ENCODE measurements around the gene CASP1. TPM values are rescaled to one million over a fixed set of nuclear protein-coding genes. Genes with fewer than 3 reads are reported as not detected.

The CASP1 gene
- polyA plus RNA-seq, 1 donor (not counting 4 experiments of a cell fraction or from before 2014, with no cell fraction given): 69.1 TPM

GRCh38 chr11:104999721-105000120 is 35.2 kb downstream of the CASP1 start:
- dilution Hi-C loops (cut with MboI; ENCODE audit: extremely low pct_ligation_motif_present, low sequenced_read_pairs): no loop called here

GRCh38 chr11:104997288-104997687 is 37.7 kb downstream of the CASP1 start:
- H3K9me1 ChIP-seq (ENCODE audit: control insufficient read depth, extremely low read depth, insufficient read depth, low read length): no peaks in the 10 kb centered on the region
- H3K27me3 ChIP-seq (ENCODE audit: control insufficient read depth, extremely low read depth, insufficient read depth, low read length): no peaks in the 10 kb centered on the region
- no peaks in the 10 kb centered on the region for H4K20me1 ChIP-seq (ENCODE audit: control insufficient read depth, extremely low read depth, insufficient read depth, low read length)
- no peaks in the 10 kb centered on the region for H3K79me2 ChIP-seq (ENCODE audit: control insufficient read depth, insufficient read depth, low read length)
- FAIRE-seq (no peak), DNase-seq (ENCODE audit: low read depth, low spot score) (no peak)
- TF ChIP-seq EZH2 (IDR thresholded peaks at IDR 0.05; ENCODE audit: low read length) (no peak), CTCF (optimal IDR thresholded peaks at IDR 0.05 in 1 of 3, IDR thresholded peaks at IDR 0.05 in 1 of 3, conservative IDR thresholded peaks at IDR 0.05 in 1 of 3; ENCODE audit: extremely low read depth in 1 of 3, insufficient read depth in 2 of 3, low read length in 3 of 3) (no peak)
- H3K9ac ChIP-seq (ENCODE audit: control insufficient read depth, extremely low read depth, insufficient read depth, low read length): no peak overlapping the region
- H2AFZ ChIP-seq (ENCODE audit: control insufficient read depth, low read length): no peak overlapping the region
- no peak overlapping the region for H3K4me3 ChIP-seq (ENCODE audit: control insufficient read depth in 2 of 3, extremely low read depth in 1 of 3, insufficient read depth in 2 of 3, low read depth in 1 of 3, low read length in 3 of 3)
- H3K27ac ChIP-seq (ENCODE audit: control insufficient read depth, insufficient read depth, low read length): no peak overlapping the region
- dilution Hi-C loops (cut with MboI; ENCODE audit: extremely low pct_ligation_motif_present, low sequenced_read_pairs): no loop called here
- no peaks in the 10 kb centered on the region for H3K36me3 ChIP-seq (ENCODE audit: control insufficient read depth in 2 of 2, extremely low read depth in 1 of 2, insufficient read depth in 2 of 2, low read length in 2 of 2)
- no peaks in the 10 kb centered on the region for H3K4me1 ChIP-seq (ENCODE audit: control insufficient read depth, extremely low read depth, insufficient read depth, low read length)
- no peaks in the 10 kb centered on the region for H3K9me3 ChIP-seq (ENCODE audit: control insufficient read depth, low read depth, low read length)
- H3K4me2 ChIP-seq (ENCODE audit: control insufficient read depth, extremely low read depth, insufficient read depth, low read depth, low read length): no peak overlapping the region

More at GRCh38 chr11:104999721-105000120, 35.2 kb downstream of the CASP1 start:
- H3K36me3 ChIP-seq (ENCODE audit: control insufficient read depth in 2 of 2, extremely low read depth in 1 of 2, insufficient read depth in 2 of 2, low read length in 2 of 2): no peaks in the 10 kb centered on the region
- TF ChIP-seq CTCF (optimal IDR thresholded peaks at IDR 0.05 in 1 of 3, IDR thresholded peaks at IDR 0.05 in 1 of 3, conservative IDR thresholded peaks at IDR 0.05 in 1 of 3; ENCODE audit: extremely low read depth in 1 of 3, insufficient read depth in 2 of 3, low read length in 3 of 3) (no peak), EZH2 (IDR thresholded peaks at IDR 0.05; ENCODE audit: low read length) (no peak)
- no peak overlapping the region for H3K4me2 ChIP-seq (ENCODE audit: control insufficient read depth, extremely low read depth, insufficient read depth, low read depth, low read length)
- no peaks in the 10 kb centered on the region for H3K9me3 ChIP-seq (ENCODE audit: control insufficient read depth, low read depth, low read length)
- H3K9me1 ChIP-seq (ENCODE audit: control insufficient read depth, extremely low read depth, insufficient read depth, low read length): no peaks in the 10 kb centered on the region
- no peaks in the 10 kb centered on the region for H3K27me3 ChIP-seq (ENCODE audit: control insufficient read depth, extremely low read depth, insufficient read depth, low read length)
- H3K4me3 ChIP-seq (ENCODE audit: control insufficient read depth in 2 of 3, extremely low read depth in 1 of 3, insufficient read depth in 2 of 3, low read depth in 1 of 3, low read length in 3 of 3): no peak overlapping the region
- no peak overlapping the region for H3K27ac ChIP-seq (ENCODE audit: control insufficient read depth, insufficient read depth, low read length)
- H2AFZ ChIP-seq (ENCODE audit: control insufficient read depth, low read length): no peak overlapping the region
- no peak overlapping the region for H3K9ac ChIP-seq (ENCODE audit: control insufficient read depth, extremely low read depth, insufficient read depth, low read length)
- DNase-seq (ENCODE audit: low read depth, low spot score) (no peak), FAIRE-seq (no peak)
- no peaks in the 10 kb centered on the region for H3K79me2 ChIP-seq (ENCODE audit: control insufficient read depth, insufficient read depth, low read length)
- no peaks in the 10 kb centered on the region for H3K4me1 ChIP-seq (ENCODE audit: control insufficient read depth, extremely low read depth, insufficient read depth, low read length)
- H4K20me1 ChIP-seq (ENCODE audit: control insufficient read depth, extremely low read depth, insufficient read depth, low read length): no peaks in the 10 kb centered on the region

Measured in keratinocyte (primary cell).